VCaP (cell line): ENCODE measurements around the gene ANAPC2.

ENCODE experiments used
- H3K27ac ChIP-seq: fragments of 450-650 bp; 2 replicates; pipeline ENCODE4 v1.5.1; 2017
- TF ChIP-seq, protein P1 (sequence below): fragments of 450-650 bp; conservative IDR thresholded peaks from 2 replicates; pipeline ENCODE4 v1.5.1; 2017; ENCODE audit warnings: mild to moderate bottlenecking, moderate library complexity

The ANAPC2 gene

DNA sequence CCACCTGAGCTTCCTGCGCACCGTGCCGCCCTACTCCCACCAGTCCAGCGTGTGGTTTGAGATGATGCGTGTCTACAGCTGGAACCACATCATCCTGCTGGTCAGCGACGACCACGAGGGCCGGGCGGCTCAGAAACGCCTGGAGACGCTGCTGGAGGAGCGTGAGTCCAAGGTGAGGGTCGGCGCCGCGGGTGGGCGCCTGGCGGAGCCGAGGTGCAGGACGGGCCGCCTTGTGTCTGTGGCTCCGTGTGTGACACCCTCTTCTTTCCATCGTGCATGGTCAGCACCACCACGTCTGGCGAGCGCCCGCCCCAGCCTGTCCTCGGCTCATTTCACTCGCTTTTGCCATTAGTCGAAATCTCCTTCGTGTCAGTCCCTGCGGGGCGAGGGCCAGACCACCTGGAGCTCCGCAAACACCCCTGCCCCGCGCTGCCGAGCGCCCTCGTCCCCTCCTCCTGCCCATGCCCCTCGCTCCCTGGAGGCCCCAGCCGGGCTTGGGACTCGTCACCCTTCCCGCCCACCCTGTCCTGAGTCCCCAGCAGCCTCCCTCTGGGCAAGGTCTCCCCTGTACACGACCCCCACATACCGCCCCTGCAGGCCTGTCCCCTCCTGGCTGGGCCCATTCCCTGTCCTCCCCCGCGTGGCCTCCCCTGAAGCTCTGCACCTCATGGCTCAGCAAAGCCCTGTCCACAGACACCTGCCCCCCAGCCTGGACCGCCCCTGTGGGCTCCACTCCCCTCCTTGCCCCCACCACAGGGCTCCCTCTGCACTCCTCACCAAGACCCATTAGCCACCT is 42.4 kb downstream of the ANAPC2 start:
- TF ChIP-seq, protein P1, sequence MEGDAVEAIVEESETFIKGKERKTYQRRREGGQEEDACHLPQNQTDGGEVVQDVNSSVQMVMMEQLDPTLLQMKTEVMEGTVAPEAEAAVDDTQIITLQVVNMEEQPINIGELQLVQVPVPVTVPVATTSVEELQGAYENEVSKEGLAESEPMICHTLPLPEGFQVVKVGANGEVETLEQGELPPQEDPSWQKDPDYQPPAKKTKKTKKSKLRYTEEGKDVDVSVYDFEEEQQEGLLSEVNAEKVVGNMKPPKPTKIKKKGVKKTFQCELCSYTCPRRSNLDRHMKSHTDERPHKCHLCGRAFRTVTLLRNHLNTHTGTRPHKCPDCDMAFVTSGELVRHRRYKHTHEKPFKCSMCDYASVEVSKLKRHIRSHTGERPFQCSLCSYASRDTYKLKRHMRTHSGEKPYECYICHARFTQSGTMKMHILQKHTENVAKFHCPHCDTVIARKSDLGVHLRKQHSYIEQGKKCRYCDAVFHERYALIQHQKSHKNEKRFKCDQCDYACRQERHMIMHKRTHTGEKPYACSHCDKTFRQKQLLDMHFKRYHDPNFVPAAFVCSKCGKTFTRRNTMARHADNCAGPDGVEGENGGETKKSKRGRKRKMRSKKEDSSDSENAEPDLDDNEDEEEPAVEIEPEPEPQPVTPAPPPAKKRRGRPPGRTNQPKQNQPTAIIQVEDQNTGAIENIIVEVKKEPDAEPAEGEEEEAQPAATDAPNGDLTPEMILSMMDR: no peak
- no peak overlapping the region for H3K27ac ChIP-seq

DNA sequence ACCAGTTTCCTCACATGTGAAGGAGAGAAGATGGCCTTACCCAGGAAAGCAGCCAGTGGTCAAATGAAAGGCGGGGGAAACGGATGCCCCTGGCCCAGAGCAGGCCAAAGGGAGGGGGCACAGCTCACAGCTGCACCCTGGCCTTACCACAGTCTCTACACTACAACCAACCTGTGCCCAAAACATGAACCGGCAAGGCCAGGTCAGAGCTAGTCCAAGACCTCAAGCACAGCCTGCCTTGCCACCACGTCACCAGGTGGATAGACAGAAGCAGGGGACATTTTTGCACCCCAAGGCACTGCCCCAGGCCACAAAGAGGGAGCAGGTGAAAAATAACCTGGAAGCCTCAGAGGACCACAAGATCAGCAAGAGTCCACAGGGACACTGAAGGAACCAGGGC is 44.9 kb downstream of the ANAPC2 start:
- H3K27ac ChIP-seq: no peak overlapping the region
- TF ChIP-seq, protein P1: no peak

DNA sequence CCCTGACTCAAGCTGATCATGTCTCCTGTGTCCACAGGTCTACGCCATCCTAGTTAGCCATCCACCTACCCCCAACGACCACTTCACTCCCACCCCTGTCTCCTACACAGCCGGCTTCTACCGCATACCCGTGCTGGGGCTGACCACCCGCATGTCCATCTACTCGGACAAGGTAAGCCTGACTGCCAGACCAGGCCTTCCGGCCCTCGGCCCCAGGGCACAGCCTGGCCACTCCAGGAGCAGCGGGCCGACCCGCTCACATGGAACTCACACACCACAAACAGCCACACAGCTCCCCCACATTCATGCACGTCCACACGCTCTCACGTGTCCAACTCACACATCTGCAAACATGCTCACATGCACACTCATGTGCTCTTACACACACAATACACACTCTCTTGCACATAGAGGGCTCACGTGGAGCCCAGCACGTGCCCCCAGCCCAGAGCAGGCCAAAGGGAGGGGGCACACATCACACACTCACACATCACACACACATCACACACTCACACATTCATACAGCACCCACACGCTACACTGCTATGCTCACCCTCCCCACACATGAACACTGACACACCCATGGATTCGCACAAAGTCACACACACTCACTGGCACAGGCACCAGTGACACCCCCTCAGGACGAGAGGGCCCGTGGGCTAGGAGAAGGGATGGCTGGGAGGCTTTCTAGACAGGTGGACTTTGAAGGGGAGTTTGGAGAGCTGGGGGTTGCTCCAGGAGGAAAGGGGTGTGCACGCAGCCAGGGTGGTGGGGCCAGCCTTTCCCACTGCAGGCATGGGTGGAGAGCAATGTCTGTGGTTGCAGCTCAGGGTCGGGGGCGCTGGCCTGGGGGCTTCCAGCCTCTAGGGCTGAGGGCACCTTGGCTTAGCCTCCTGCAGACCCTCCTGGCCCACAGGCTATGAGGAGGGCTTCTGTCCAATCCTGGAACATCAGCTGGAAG is 46.1 kb downstream of the ANAPC2 start:
- TF ChIP-seq, protein P1: no peak
- no peak overlapping the region for H3K27ac ChIP-seq

DNA sequence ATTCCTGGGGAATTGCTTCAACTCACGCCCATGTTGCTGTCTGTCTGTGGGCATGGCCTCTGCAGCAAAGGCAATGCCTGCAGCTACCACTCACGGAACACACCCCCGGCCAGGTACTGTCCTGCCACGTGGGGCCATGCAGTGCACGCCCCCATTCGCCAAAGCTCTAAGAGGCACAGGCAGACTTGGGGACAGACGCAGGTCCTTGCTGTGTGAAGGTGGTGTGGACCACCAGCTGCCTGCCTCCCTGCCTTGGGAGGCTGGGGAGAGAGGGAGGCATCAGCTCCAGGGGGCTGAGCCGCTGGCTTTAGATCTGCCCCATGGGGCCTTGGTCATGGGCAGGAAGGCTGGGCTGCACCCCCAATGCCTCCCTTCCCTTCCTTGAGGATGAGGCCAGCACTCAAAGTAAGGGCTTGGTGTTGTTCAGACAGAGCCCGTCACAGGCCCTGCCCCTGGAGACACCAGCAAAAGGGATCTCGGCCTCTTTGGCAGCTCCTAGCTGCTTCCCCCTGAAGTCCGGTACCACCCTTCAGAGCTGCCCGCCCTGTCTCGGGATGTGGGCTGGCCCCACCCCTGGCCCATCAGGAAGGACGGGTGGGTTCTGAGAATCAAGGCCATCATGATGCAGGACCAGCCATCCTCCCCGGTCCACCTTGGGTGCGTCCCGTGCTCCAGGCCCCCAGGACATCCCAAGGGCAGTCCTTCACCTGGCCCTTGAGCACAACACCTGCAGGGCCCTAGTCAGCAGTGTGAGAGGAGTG is 47.1 kb downstream of the ANAPC2 start:
- no peak overlapping the region for H3K27ac ChIP-seq
- TF ChIP-seq, protein P1: no peak

DNA sequence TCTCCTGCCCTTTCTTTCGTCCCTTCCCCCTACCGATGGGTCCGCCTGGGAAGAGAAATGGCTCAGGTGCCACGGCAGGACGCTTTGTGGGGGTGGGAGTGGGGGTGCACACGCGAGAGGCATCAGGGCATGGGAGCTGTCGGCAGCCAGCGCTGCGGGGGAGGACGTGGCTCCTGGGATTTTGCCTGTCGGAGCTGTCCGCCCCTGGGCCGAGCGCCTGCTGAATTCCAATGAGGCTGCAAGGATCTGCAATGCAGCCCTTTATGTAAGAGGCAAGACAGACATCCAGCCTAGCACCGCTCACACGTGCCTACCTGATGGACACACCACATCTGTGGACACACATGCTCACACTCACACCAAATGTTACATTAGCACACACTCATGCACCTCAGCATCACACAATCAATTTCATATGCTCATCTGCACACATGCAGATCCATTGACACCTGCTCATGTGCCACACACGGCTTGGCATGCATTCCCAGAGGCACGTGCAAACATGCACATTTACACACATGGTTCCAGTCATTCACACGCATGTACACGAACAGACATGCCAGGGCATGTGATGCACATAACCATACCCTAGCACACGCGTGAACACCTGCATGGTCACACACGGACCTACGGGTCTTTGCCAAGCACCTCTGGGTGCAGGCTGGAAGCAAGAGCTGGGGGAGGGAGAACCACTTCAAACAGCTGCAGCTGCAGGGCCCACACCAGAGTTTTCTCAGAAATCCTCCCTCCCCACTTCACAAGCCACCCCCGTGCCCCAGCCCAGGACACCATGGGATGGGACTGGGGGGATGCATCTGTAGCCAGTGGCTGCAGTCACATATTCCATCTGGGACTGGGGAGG is 48.0 kb downstream of the ANAPC2 start:
- TF ChIP-seq, protein P1: no peak

DNA sequence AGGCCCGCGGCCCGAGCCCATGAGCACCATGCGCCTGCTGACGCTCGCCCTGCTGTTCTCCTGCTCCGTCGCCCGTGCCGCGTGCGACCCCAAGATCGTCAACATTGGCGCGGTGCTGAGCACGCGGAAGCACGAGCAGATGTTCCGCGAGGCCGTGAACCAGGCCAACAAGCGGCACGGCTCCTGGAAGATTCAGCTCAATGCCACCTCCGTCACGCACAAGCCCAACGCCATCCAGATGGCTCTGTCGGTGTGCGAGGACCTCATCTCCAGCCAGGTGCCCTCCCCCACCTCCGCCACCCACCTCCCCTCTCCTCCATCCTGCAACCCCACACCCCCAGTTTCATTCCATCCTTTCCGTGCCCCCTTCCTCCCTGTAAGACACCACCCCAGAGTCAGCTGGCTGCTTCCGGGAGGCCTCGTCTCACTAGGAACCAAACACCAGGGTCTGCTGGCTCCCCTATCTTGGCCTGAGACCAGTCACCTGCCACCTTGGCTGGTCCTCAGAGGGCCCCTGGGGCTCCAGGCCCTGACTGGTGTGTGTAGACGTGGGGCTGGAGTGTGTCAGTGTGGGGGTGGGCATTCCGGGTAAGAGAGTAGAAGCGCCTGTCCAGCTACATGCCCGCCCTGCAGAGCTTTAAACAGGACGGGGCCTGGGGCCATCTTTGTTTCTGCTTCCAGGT is 48.8 kb downstream of the ANAPC2 start:
- TF ChIP-seq, protein P1: no peak

More for the DNA sequence above, 48.0 kb downstream of the ANAPC2 start:
- H3K27ac ChIP-seq: no peak overlapping the region

More for the DNA sequence above, 48.8 kb downstream of the ANAPC2 start:
- no peak overlapping the region for H3K27ac ChIP-seq
